HG03045 (cell line): ENCODE results near the gene ST8SIA5.

Experiments
- ATAC-seq: cut with Tn5 transposase; IDR thresholded peaks from one replicate; pipeline ENCODE4 v1.9.1; 2021; ENCODE audit warnings: mild to moderate bottlenecking, moderate library complexity; ENCODE audit not compliant: unreplicated experiment

The ST8SIA5 gene

GRCh38 chr18:46712406-46712805, 44.4 kb downstream of the ST8SIA5 start:
- no peak for ATAC-seq

GRCh38 chr18:46711444-46711863, 45.4 kb downstream of the ST8SIA5 start:
- ATAC-seq = no peak

- no peak for ATAC-seq
Observed at GRCh38 chr18:46706968-46707367, 49.9 kb downstream of the ST8SIA5 start.

GRCh38 chr18:46705521-46705920, 51.3 kb downstream of the ST8SIA5 start:
- ATAC-seq = no peak

GRCh38 chr18:46704816-46705215, 52.0 kb downstream of the ST8SIA5 start:
- no peak for ATAC-seq

GRCh38 chr18:46704189-46704588, 52.7 kb downstream of the ST8SIA5 start:
- no peak for ATAC-seq

- no peak for ATAC-seq
Observed at GRCh38 chr18:46702471-46702870, 54.4 kb downstream of the ST8SIA5 start.

- ATAC-seq = no peak
Observed at GRCh38 chr18:46700066-46700824, 56.6 kb downstream of the ST8SIA5 start.

- ATAC-seq = no peak
Observed at GRCh38 chr18:46696702-46697101, 60.2 kb downstream of the ST8SIA5 start.

- ATAC-seq = no peak
Observed at GRCh38 chr18:46696268-46696667, 60.6 kb downstream of the ST8SIA5 start.

- ATAC-seq = no peak
Observed at GRCh38 chr18:46693996-46694395, 62.9 kb downstream of the ST8SIA5 start.

- ATAC-seq = no peak
Observed at GRCh38 chr18:46688853-46689525, 67.9 kb downstream of the ST8SIA5 start.

- ATAC-seq = no peak
Observed at GRCh38 chr18:46686186-46686585, 70.7 kb downstream of the ST8SIA5 start.

GRCh38 chr18:46683252-46683651, 73.6 kb downstream of the ST8SIA5 start:
- no peak for ATAC-seq

GRCh38 chr18:46680784-46681695, 75.8 kb downstream of the ST8SIA5 start:
- ATAC-seq = no peak

- no peak for ATAC-seq
Observed at GRCh38 chr18:46679846-46680598, 76.8 kb downstream of the ST8SIA5 start.

- ATAC-seq = no peak
Observed at GRCh38 chr18:46678785-46679399, 78.0 kb downstream of the ST8SIA5 start.

GRCh38 chr18:46678041-46678440, 78.8 kb downstream of the ST8SIA5 start:
- no peak for ATAC-seq

- ATAC-seq = no peak
Observed at GRCh38 chr18:46677611-46678010, 79.2 kb downstream of the ST8SIA5 start.

GRCh38 chr18:46676182-46676835, 80.5 kb downstream of the ST8SIA5 start:
- no peak for ATAC-seq
